Ishikawa (cell line): ENCODE results near the gene OVOL3.

Source experiments
- CEBPB ChIP-seq: IDR thresholded peaks from 2 replicates; pipeline ENCODE4 v1.6.1; 2012
- CREB1 ChIP-seq: IDR thresholded peaks from 2 replicates; pipeline ENCODE4 v1.6.1; 2012; ENCODE audit warnings: low read depth
- EGR1 ChIP-seq: IDR thresholded peaks from 2 replicates; pipeline ENCODE4 v1.6.1; 2012
- EP300 ChIP-seq: IDR thresholded peaks from 2 replicates; pipeline ENCODE4 v1.6.1; 2012; ENCODE audit warnings: borderline replicate concordance
- FOXM1 ChIP-seq: IDR thresholded peaks from 2 replicates; pipeline ENCODE4 v1.6.1; 2012; ENCODE audit warnings: low read depth, borderline replicate concordance
- NFIC ChIP-seq: IDR thresholded peaks from 2 replicates; pipeline ENCODE4 v1.6.1; 2012
- RAD21 ChIP-seq: IDR thresholded peaks from 2 replicates; pipeline ENCODE4 v1.6.1; 2012; ENCODE audit warnings: low read depth
- TAF1 ChIP-seq: IDR thresholded peaks from 2 replicates; pipeline ENCODE4 v1.6.1; 2012; ENCODE audit warnings: low read depth, mild to moderate bottlenecking
- TCF12 ChIP-seq: IDR thresholded peaks from 2 replicates; pipeline ENCODE4 v1.6.1; 2012; ENCODE audit warnings: low read depth
- TEAD4 ChIP-seq: IDR thresholded peaks from 2 replicates; pipeline ENCODE4 v1.6.1; 2012
- YY1 ChIP-seq: IDR thresholded peaks from 2 replicates; pipeline ENCODE4 v1.6.1; 2012; ENCODE audit warnings: low read depth
- ZBTB7A ChIP-seq: IDR thresholded peaks from 2 replicates; pipeline ENCODE4 v1.6.1; 2012; ENCODE audit warnings: low read depth
- TF ChIP-seq, protein P1 (sequence below): IDR thresholded peaks from 2 replicates; pipeline ENCODE4 v1.6.1; 2012
- TF ChIP-seq, protein P2 (sequence below): IDR thresholded peaks from 2 replicates; pipeline ENCODE4 v1.6.1; 2012
- TF ChIP-seq, protein P3 (sequence below): IDR thresholded peaks from 2 replicates; pipeline ENCODE4 v1.6.1; 2012; ENCODE audit warnings: low read depth, mild to moderate bottlenecking

OVOL3 gene

DNA sequence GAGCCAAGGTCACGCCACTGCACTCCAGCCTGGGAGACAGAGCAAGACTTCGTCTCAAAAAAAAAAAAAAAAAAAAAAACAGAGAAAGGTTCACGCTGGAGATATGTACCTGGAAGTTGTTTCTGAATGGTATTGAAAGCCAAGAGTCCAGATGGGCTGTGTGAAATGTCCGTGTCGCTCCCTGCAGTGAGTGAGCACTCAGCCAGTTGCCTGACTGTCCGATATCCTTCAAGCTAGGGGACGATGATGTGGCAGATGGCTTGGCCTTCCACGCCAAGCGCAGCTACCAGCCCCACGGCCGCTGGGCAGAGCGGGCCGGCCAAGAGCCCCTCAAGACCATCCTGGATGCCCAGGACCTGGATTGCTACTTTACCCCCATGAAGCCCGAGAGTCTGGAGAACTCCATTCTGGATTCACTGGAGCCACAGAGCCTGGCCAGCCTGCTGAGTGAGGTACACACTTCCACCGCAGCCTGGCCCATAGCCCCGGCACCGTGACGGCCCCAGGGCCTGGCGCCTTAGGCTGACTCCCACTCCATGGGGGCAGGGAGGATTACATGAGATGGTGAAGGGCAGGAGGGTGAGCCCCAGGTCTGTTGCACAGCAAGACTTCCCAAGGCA, 11.7 kb upstream of the OVOL3 start:
- no peak for TF ChIP-seq FOXM1
- no peak for TF ChIP-seq TEAD4
- TF ChIP-seq TCF12, result no peak
- no peak for TF ChIP-seq YY1
- no peak for TF ChIP-seq TAF1
- TF ChIP-seq, protein P1, sequence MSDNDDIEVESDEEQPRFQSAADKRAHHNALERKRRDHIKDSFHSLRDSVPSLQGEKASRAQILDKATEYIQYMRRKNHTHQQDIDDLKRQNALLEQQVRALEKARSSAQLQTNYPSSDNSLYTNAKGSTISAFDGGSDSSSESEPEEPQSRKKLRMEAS, result no peak
- TF ChIP-seq ZBTB7A, result no peak
- TF ChIP-seq RAD21, result no peak
- TF ChIP-seq NFIC, result no peak
- TF ChIP-seq, protein P2, sequence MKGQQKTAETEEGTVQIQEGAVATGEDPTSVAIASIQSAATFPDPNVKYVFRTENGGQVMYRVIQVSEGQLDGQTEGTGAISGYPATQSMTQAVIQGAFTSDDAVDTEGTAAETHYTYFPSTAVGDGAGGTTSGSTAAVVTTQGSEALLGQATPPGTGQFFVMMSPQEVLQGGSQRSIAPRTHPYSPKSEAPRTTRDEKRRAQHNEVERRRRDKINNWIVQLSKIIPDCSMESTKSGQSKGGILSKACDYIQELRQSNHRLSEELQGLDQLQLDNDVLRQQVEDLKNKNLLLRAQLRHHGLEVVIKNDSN, result no peak
- TF ChIP-seq EGR1, result no peak
- TF ChIP-seq, protein P3, sequence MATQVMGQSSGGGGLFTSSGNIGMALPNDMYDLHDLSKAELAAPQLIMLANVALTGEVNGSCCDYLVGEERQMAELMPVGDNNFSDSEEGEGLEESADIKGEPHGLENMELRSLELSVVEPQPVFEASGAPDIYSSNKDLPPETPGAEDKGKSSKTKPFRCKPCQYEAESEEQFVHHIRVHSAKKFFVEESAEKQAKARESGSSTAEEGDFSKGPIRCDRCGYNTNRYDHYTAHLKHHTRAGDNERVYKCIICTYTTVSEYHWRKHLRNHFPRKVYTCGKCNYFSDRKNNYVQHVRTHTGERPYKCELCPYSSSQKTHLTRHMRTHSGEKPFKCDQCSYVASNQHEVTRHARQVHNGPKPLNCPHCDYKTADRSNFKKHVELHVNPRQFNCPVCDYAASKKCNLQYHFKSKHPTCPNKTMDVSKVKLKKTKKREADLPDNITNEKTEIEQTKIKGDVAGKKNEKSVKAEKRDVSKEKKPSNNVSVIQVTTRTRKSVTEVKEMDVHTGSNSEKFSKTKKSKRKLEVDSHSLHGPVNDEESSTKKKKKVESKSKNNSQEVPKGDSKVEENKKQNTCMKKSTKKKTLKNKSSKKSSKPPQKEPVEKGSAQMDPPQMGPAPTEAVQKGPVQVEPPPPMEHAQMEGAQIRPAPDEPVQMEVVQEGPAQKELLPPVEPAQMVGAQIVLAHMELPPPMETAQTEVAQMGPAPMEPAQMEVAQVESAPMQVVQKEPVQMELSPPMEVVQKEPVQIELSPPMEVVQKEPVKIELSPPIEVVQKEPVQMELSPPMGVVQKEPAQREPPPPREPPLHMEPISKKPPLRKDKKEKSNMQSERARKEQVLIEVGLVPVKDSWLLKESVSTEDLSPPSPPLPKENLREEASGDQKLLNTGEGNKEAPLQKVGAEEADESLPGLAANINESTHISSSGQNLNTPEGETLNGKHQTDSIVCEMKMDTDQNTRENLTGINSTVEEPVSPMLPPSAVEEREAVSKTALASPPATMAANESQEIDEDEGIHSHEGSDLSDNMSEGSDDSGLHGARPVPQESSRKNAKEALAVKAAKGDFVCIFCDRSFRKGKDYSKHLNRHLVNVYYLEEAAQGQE, result no peak
- TF ChIP-seq CEBPB, result no peak
- TF ChIP-seq EP300, result no peak
- TF ChIP-seq CREB1, result no peak

- TF ChIP-seq NFIC (no peak), CREB1 (no peak), YY1 (no peak), TEAD4 (no peak), EGR1 (no peak), CEBPB (no peak), FOXM1 (no peak), TAF1 (no peak), ZBTB7A (no peak), EP300 (no peak), TCF12 (no peak), RAD21 (no peak)
- TF ChIP-seq, protein P2, result no peak
- TF ChIP-seq, protein P1, result no peak
- TF ChIP-seq, protein P3, result no peak
Measured at GRCh38 chr19:36100476-36100875, 10.5 kb upstream of the OVOL3 start.

DNA sequence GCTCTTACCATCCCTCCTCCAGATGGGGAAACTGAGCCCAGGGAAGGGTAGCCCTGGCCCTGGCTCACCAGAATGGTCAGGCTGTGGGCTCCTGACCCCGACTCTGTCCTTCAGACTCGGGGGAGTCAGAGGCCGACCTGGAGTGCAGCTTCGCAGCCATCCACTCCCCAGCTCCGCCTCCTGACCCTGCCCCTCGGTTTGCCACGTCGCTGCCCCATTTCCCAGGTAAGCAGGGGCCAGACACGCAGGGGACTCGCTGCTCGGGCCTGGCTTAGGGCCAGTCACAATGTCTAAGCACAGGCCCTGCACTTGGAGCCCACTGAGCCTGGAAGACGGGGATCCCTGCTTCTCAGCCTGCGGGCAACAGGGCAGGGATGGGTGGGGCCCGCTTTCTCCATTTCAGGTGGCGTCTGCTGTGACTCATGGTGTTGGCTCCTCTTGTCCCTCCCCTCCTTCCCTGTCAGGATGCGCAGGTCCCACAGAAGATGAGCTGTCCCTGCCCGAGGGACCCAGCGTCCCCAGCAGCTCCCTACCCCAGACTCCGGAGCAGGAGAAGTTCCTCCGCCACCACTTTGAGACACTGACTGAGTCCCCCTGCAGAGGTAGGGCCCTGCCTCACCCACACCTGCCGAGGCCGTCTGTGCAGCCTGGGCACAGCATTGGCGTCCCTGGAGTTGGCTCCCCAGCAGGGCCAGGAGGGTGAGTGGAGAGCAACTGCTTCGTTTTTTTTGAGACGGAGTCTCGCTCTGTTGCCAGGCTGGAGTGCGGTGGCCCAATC, 9.2 kb upstream of the OVOL3 start:
- TF ChIP-seq, protein P1, result no peak
- TF ChIP-seq FOXM1 (no peak), TAF1 (no peak), ZBTB7A (no peak)
- TF ChIP-seq, protein P3, result no peak

DNA sequence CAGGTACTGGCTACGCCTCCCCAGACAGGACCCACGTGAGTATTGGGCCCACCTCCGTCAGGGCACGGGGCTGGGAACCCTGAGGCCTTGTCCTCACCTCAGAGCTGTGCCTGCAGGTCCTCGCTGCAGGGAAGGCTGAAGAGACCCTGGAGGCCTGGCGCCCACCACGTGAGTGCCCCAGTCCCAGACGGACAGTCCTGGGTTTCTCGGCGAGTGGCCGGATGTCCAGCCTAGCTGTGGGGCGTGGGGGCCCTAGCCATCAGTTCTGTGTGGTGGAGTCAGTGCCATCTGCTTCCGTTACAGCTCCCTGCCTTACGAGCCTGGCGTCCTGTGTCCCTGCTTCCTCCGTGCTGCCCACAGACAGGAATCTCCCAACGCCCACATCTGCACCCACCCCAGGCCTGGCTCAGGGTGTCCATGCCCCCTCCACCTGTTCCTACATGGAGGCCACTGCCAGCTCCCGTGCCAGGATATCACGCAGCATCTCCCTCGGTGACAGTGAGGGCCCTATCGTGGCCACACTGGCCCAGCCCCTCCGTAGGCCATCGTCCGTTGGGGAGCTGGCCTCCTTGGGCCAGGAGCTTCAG, 7.8 kb upstream of the OVOL3 start:
- TF ChIP-seq TAF1 (no peak), EGR1 (no peak)
- TF ChIP-seq, protein P1, result no peak
